Esophagus squamous epithelium (tissue), 4 donors: ENCODE measurements around the gene POC1B.

Experiments
- POLR2A ChIP-seq, 4 donors: fragments of 450-650 bp; IDR thresholded peaks; one replicate each; pipeline ENCODE4 v1.6.1; 2017; ENCODE audit warnings: antibody characterized with exemption in 4 of 4, mild to moderate bottlenecking in 4 of 4, moderate library complexity in 3 of 4
- TF ChIP-seq, protein P1 (sequence below), 6 experiments: fragments of 450-650 bp in 4 of 6; fragments of 200-600 bp in 2 of 6; sonication (generic) in 2 of 6; IDR thresholded peaks; one replicate each; pipeline ENCODE4 v1.5.1; 2016 to 2019; ENCODE audit warnings: antibody characterized with exemption in 6 of 6, mild to moderate bottlenecking in 4 of 6, moderate library complexity in 4 of 6

DNA sequence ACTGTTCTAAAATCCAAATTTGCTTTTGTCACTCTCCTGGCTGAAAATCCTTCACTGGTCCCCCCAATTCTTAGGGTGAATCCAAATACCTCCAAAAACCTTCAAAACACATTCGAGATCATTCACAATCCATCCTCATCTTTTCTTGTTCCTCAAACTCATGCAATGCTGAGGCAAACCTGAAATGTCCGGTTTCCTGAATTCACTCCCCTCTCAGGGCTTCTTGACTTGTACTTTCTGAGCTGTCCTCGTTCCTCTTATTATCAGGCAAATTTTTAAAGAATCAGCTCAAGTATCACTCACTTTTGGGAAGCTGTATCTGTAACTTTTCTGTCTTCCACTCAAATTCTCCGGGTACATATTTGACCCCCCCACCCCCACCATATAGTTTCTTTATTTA, 88.6 kb downstream of the POC1B start:
- no peak for TF ChIP-seq POLR2A (IDR thresholded peaks at IDR 0.05)
- TF ChIP-seq, protein P1, sequence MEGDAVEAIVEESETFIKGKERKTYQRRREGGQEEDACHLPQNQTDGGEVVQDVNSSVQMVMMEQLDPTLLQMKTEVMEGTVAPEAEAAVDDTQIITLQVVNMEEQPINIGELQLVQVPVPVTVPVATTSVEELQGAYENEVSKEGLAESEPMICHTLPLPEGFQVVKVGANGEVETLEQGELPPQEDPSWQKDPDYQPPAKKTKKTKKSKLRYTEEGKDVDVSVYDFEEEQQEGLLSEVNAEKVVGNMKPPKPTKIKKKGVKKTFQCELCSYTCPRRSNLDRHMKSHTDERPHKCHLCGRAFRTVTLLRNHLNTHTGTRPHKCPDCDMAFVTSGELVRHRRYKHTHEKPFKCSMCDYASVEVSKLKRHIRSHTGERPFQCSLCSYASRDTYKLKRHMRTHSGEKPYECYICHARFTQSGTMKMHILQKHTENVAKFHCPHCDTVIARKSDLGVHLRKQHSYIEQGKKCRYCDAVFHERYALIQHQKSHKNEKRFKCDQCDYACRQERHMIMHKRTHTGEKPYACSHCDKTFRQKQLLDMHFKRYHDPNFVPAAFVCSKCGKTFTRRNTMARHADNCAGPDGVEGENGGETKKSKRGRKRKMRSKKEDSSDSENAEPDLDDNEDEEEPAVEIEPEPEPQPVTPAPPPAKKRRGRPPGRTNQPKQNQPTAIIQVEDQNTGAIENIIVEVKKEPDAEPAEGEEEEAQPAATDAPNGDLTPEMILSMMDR (IDR thresholded peaks at IDR 0.05) = no peak
